Measurements from ENCODE around the gene C14orf119. TPM values are rescaled to one million over a fixed set of nuclear protein-coding genes. Genes with fewer than 3 reads are reported as not detected.

C14orf119 gene
- total RNA-seq, 2 donors from 2014 or later, result 20.3 to 32.3 TPM

DNA sequence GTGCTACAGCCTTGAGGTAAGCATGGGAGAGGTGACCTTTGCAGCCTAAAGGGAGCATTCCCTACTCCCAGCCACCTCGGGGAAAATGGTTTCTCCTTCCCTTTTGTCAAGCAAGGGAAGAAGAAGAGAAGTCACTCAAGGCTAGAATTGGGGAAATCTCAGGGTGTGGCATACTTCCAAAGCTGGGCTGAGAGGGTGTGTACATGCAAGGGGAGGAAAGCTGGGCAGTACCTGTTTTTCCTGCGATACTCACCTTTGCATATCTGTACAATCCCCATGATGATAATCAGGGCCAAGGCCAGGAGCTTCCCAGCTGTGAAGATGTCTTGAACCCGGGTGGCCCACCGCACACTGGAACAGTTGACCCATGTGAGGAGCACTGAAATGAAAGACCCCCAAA, 47.5 kb downstream of the C14orf119 start:
- H3K4me3 ChIP-seq, result no peak overlapping the region
- DNase-seq (ENCODE audit: low spot score), result no peak
- intact Hi-C loops (cut with DNase I), result loop anchor here (5.0 kb wide), 1 partner anchor 39 kb away; the partner anchor contains the start of gene SLC7A8
- 84% methylated on average over 4 of the region's 4 CpGs for WGBS
- peak overlapping the region; percentile 43 to 47 for H3K27ac ChIP-seq
- no peaks in the 10 kb centered on the region for H3K4me1 ChIP-seq (replicated peaks)
- no peaks in the 10 kb centered on the region for H3K27me3 ChIP-seq (replicated peaks; ENCODE audit: insufficient read depth)
- H3K36me3 ChIP-seq, result peaks cover 3 to 13% of the 10 kb centered on the region in 2 donors
- no peak for TF ChIP-seq POLR2AphosphoS5 (IDR thresholded peaks at IDR 0.05)
- H3K9me3 ChIP-seq, result no peaks in the 10 kb centered on the region

DNA sequence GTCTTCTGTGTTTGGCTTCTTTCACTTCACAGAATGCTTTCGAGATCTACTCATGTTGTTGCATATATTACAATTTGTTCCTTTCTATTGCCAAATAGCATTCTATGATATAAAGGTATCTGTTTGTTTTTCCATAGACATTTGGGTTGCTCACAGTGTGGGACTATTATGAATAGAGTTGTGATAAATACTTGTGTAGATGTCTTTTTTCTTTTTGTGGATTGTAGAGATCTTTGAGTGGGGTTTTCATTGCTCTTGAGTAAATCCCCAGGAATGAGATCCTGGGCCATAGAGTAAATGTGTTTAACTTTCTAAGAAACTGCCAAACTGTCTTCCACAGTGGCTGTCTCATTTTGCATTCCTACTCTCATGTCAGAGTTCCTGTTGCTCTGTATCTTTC, 48.6 kb downstream of the C14orf119 start:
- TF ChIP-seq, protein P1, sequence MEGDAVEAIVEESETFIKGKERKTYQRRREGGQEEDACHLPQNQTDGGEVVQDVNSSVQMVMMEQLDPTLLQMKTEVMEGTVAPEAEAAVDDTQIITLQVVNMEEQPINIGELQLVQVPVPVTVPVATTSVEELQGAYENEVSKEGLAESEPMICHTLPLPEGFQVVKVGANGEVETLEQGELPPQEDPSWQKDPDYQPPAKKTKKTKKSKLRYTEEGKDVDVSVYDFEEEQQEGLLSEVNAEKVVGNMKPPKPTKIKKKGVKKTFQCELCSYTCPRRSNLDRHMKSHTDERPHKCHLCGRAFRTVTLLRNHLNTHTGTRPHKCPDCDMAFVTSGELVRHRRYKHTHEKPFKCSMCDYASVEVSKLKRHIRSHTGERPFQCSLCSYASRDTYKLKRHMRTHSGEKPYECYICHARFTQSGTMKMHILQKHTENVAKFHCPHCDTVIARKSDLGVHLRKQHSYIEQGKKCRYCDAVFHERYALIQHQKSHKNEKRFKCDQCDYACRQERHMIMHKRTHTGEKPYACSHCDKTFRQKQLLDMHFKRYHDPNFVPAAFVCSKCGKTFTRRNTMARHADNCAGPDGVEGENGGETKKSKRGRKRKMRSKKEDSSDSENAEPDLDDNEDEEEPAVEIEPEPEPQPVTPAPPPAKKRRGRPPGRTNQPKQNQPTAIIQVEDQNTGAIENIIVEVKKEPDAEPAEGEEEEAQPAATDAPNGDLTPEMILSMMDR (IDR thresholded peaks at IDR 0.05), result no peak
- no peak for TF ChIP-seq POLR2AphosphoS5 (IDR thresholded peaks at IDR 0.05)
- TF ChIP-seq POLR2A (IDR thresholded peaks at IDR 0.05), result no peak
- Histone ChIP-seq H3K4me3 (no peak overlapping the region), H3K27ac (peak overlapping the region in 1 of 2 donors; percentile 47), H3K27me3 (replicated peaks; ENCODE audit: insufficient read depth) (no peaks in the 10 kb centered on the region), H3K4me1 (replicated peaks) (no peaks in the 10 kb centered on the region), H3K36me3 (peaks cover 3 to 13% of the 10 kb centered on the region in 2 donors), H3K9me3 (no peaks in the 10 kb centered on the region)
- intact Hi-C loops (cut with DNase I), result loop anchor here (5.0 kb wide), 1 partner anchor 38 kb away; the partner anchor contains the start of gene SLC7A8
- WGBS, result 15% methylated on average over 1 of the region's 1 CpG
- DNase-seq (ENCODE audit: low spot score), result no peak

DNA sequence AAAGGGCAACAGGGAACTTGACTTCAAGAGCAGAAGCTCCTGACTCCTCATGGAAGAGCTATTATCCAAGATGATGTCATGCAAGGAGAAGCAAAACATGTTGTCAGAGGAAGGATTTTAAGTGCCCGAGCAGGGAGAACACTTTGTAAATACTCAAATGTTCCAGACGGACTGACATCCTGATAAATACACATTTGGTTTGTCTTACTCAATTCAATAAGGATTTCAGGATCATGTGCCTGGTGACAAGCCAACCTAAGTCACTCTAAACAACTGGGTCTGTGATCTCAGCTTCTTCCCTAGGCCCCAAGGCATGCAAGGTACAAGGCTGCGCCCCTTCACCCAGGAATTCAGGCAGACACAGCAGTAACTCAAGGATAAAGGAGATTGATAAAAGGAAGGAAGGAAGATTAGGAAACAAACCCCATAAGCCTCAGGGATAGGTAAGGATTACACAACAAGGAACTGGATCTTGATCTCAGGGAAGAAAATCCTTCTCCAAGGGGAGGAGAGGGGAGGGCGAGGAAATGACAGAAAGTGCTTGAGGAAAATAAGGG, 50.6 kb downstream of the C14orf119 start:
- no peaks in the 10 kb centered on the region for H3K27me3 ChIP-seq (replicated peaks; ENCODE audit: insufficient read depth)
- intact Hi-C loops (cut with DNase I), result no loop called here
- TF ChIP-seq POLR2AphosphoS5 (IDR thresholded peaks at IDR 0.05), result peak; percentile 80
- TF ChIP-seq, protein P1 (IDR thresholded peaks at IDR 0.05), result no peak
- no peak overlapping the region for H3K4me3 ChIP-seq
- H3K36me3 ChIP-seq, result peaks cover 0 to 2% of the 10 kb centered on the region in 2 donors
- H3K27ac ChIP-seq, result peak overlapping the region; percentile 74 to 77
- WGBS, result 65% methylated on average over 4 of the region's 4 CpGs
- no peaks in the 10 kb centered on the region for H3K9me3 ChIP-seq
- H3K4me1 ChIP-seq (replicated peaks), result no peaks in the 10 kb centered on the region
- DNase-seq (ENCODE audit: low spot score), result peak; percentile 55

DNA sequence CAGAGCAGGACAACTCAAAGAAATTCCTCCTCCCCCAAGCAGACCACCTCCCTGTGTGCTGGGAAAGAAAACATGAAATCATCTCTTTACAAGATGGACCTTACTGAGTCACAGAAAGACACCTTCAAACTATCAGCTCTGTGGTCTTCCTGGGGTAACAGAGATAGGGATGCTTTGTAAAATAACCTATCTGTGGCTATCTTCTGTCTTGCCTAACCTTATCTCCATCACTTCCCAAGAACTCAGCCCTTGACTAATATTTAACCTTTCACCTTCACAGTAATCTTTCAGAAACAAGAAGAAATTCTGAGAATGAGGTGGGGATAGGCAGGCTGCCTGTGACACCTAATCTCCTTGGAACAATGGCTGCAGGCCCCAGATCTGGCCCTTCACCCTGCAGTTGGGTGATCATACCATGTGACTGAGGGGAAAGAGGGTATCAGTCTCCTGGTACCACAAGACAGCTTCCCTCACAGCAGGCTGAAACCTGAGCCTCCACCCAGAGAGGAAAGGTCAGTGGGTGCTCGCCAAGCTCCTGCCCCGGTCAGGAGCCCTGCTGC, 51.1 kb downstream of the C14orf119 start:
- 90% methylated on average over 2 of the region's 2 CpGs for WGBS

DNA sequence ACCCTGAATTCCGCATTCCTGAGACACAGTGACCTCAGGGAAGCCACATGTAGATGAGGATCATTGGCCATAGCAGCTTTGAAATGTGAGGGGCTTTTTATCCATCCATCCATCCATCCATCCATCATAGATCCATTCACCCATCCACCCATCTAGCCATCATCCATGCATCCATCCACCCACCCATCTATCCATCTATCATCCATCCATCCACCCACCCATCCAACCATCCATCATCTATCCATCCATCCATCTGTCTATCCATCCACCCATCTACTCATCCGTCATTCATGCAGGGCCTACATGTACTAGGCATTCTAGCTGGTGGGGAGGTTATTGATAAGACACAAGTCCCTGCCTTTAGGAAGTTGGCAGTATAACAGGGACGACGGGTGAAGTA, 51.7 kb downstream of the C14orf119 start:
- TF ChIP-seq POLR2A (IDR thresholded peaks at IDR 0.05), result no peak
- TF ChIP-seq, protein P1 (IDR thresholded peaks at IDR 0.05), result no peak
- TF ChIP-seq POLR2AphosphoS5 (IDR thresholded peaks at IDR 0.05), result no peak
- 99% methylated on average over 4 of the region's 4 CpGs for WGBS
- H3K27ac ChIP-seq, result peak overlapping the region; percentile 74 to 77

More for the DNA sequence above, 51.1 kb downstream of the C14orf119 start:
- no peaks in the 10 kb centered on the region for H3K36me3 ChIP-seq
- no peaks in the 10 kb centered on the region for H3K27me3 ChIP-seq (replicated peaks; ENCODE audit: insufficient read depth)
- TF ChIP-seq POLR2A (IDR thresholded peaks at IDR 0.05), result no peak
- TF ChIP-seq, protein P1 (IDR thresholded peaks at IDR 0.05), result no peak
- TF ChIP-seq POLR2AphosphoS5 (IDR thresholded peaks at IDR 0.05), result no peak
- no peaks in the 10 kb centered on the region for H3K4me1 ChIP-seq (replicated peaks)
- no peak for DNase-seq (ENCODE audit: low spot score)
- no peaks in the 10 kb centered on the region for H3K9me3 ChIP-seq
- H3K4me3 ChIP-seq, result no peak overlapping the region
- peak overlapping the region; percentile 74 to 77 for H3K27ac ChIP-seq
- intact Hi-C loops (cut with DNase I), result no loop called here

More for the DNA sequence above, 51.7 kb downstream of the C14orf119 start:
- Histone ChIP-seq H3K27me3 (replicated peaks; ENCODE audit: insufficient read depth) (no peaks in the 10 kb centered on the region), H3K4me3 (no peak overlapping the region), H3K4me1 (replicated peaks) (no peaks in the 10 kb centered on the region), H3K9me3 (no peaks in the 10 kb centered on the region), H3K36me3 (no peaks in the 10 kb centered on the region)
- DNase-seq (ENCODE audit: low spot score), result no peak
- intact Hi-C loops (cut with DNase I), result no loop called here

All from prostate gland (tissue), 2 donors.